NOMO-1 treated with DMSO at 0.1 percent for 48 hours (cell line): ENCODE data around the gene PHACTR4.
"Not testable (repeated sequence)": the region's sequence is repeated elsewhere in the genome, so short reads cannot be mapped to it uniquely, and the experiment has no call there.

Experiments
- DNase-seq: peaks from one replicate; lab custom pipeline; 2025; ENCODE audit not compliant: unreplicated experiment; lab: John Stamatoyannopoulos, UW

The PHACTR4 gene

GRCh38 chr1:28370239-28371009 lies 884 bp downstream of the PHACTR4 start:
- DNase-seq: peak; percentile 37

DNA sequence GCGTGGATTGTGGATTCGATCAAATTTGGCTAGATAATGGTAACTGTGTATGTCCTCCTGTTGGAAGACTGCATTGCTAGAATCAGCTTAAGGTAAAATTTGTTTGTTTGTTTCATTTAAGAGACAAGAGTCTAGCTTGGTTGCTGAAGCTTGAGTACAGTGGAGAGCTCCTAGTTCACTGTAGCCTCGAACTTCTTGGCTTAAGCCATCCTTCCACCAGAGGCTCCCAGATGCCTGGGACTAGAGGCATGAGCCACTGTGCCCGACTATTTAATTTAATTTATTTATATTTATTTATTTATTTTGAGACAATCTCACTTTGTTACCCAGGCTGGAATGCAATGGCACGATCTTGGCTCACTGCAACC lies 1.5 kb downstream of the PHACTR4 start:
- no peak for DNase-seq

DNA sequence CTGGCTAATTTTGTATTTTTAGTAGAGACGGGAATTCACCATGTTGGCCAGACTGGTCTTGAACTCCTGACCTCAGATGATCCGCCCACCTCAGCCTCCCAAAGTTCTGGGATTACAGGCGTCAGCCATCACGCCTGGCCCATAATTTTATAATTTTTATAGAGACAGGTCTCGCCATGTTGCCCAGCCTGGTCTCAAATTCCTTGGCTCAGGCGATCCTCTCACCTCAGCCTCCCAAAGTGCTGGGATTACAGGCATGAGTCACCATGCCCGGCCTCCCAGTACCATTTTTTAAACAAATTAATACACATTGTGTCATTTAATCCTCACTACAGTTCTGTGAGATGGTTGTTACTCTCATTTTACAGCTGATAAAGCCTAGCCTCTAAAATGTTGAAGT lies 3.9 kb downstream of the PHACTR4 start:
- DNase-seq: not testable (repeated sequence)

DNA sequence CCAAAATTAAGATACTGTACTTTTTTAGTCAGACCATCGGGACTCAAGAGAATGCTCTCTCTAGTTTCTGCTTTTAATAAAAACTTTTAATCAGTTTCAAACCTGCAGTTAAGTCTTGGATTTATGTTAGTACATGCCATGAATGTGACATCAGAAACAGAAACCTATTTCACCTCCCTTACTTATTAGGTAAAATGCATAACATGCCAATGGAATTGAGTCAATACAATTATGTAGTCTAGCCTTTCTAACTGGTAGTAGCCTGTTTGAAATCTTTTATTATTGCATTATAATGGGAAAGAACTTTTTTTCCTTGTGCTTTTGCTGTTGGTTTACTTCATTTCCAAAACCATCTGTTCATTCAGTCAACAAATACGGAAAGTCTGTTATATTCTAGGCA lies 4.8 kb downstream of the PHACTR4 start:
- DNase-seq: no peak

GRCh38 chr1:28375598-28375997 lies 6.1 kb downstream of the PHACTR4 start:
- not testable (repeated sequence) for DNase-seq

GRCh38 chr1:28376195-28376594 lies 6.7 kb downstream of the PHACTR4 start:
- not testable (repeated sequence) for DNase-seq

GRCh38 chr1:28378906-28379305 lies 9.4 kb downstream of the PHACTR4 start:
- no peak for DNase-seq

DNA sequence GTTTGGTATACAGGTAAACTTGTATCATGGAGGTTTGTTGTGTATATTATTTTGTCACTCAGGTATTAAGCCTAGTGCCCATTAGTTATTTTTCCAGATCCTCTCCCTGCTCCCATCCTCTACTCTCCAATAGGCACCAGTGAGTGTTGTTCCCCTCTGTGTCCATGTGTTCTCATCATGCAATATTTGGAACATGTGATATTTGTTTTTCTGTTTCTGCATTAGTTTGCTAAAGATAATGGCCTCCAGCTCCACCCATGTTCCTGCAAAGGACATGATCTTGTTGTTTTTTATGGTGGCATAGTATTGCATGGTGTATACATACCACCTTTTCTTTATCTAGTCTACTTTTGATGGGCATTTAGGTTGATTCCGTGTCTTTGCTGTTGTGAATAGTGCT lies 10.9 kb downstream of the PHACTR4 start:
- no peak for DNase-seq

DNA sequence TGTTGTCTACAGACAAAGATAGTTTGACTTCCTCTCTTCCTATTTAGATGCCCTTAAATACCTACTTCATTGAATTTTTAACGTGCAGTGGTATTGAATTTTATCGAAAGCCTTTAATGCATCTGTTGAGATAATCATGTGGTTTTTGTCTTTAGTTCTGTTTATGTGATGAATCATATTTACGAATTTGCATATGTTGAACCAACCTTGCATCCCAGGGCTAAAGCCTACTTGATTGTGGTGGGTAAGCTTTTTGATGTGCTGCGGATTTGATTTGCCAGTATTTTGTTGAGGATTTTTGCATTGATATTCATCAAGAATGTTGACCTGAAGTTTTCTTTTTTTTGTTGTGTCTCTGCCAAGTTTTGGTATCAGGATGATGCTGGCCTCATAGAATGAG lies 14.2 kb downstream of the PHACTR4 start:
- not testable (repeated sequence) for DNase-seq

- peak; percentile 82 for DNase-seq
Observed at GRCh38 chr1:28392027-28392652, 22.6 kb downstream of the PHACTR4 start.

- no peak for DNase-seq
Observed at GRCh38 chr1:28394136-28394535, 24.6 kb downstream of the PHACTR4 start.

DNA sequence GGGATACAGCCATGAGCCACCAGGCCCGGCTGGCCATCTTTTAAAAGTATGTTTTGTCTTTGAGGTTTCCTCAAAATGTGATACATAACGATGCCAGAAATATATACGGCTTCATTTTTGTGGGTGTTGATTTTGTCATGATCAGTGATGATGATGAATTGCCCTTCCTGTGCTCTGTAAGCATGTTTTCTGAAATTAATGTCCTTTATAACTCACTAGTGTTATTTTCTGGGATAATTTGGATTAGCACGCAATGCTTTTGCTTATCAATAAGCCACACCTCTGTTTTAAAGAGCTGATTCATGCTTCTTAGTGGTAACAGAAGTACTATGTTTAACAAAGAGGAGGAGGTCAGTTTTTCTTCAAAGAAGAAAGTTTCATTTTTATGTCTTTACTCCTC lies 25.6 kb downstream of the PHACTR4 start:
- DNase-seq: no peak

GRCh38 chr1:28401760-28402159 lies 32.2 kb downstream of the PHACTR4 start:
- no peak for DNase-seq

DNA sequence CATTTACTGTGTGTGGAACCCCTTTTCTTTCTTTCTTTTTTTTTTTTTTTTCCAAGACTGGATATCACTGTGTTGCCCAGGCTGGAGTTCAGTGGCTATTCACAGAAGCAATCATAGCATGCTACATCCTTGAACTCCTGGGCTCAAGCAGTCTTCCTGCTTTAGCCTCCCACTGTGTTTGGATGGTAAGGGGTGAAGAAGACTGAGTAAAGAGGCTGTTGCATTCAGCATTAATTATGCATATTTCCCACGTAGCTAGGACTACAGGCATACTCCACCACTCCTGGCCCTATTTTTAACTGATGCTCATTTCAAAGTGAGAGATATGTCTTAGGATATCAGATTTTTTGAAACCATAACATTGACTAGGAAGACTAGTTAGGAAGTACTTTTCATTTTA lies 39.5 kb downstream of the PHACTR4 start:
- no peak for DNase-seq

- DNase-seq: no peak
Observed at GRCh38 chr1:28411656-28412055, 42.1 kb downstream of the PHACTR4 start.

DNA sequence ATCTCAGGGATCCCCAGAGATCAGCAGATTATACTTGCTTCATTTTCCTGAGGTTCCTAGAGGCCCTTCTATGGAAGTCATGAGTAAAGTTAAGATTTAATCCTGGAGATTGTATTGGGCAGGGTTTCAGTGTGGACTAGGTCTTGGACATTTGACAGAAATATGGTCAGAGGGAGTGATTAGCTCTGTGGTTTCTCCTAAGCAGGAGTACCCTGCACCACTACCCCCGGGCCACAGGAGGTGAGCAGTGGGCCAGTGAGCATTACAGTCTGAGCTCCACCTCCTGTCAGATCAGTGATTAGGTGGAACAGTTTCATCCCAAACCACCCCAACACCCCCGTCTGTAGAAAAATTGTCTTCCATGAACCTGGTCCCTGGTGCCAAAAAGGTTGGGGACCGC lies 43.2 kb downstream of the PHACTR4 start:
- DNase-seq: no peak

GRCh38 chr1:28416509-28417194 lies 47.1 kb downstream of the PHACTR4 start:
- DNase-seq: no peak

DNA sequence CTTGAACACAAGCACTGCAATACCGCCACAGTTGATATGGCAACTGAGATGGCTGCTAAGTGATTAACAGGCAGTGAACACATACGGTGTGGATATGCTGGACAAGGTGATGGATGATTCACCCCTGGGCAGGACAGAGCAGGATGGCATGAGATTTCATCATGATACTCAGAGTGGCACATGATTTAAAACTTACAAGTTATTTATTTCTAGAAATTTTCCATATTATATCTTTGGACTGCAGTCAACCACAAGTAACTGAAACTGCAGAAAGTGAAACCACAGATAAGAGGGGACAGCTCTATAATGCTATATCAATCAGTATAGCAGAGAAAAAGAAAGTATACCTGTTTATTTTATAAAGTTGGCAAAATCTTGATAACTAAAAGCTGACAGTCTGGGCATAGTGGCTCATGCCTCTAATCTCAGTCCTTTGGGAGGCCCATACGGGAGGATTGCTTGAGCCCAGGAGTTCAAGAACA lies 47.9 kb downstream of the PHACTR4 start:
- DNase-seq: peak; percentile 63

DNA sequence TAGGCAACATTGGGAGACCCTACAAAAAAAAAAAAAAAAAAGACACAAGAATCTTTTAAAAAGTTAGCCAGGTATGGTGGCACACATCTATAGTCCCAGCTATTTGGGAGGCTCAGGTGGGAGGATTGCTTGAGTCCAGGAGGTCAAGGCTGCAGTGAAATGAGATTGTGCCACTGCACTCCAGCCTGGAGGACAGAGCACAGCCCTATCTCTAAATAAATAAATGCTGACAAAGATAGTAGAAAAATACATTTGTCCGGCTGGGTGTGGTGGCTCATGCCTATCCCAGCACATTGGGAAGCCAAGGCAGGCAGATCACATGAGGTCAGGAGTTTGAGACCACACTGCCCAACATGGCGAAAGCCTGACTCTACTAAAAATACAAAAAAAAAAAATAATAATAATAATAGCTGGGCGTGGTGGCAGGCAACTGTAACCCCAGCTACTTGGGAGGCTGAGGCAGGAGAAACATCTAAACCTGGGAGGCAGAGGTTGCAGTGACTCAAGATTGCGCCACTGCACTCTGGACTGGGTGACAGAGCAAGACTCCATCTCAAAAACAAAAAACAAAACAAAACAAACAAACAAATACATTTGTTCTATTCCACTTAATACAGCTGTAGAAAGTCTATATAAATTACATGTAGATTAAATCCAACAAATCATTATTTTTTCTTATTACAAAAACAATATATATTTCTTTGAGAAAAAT lies 48.5 kb downstream of the PHACTR4 start:
- DNase-seq: no peak

GRCh38 chr1:28421744-28422143 lies 52.2 kb downstream of the PHACTR4 start:
- no peak for DNase-seq

DNA sequence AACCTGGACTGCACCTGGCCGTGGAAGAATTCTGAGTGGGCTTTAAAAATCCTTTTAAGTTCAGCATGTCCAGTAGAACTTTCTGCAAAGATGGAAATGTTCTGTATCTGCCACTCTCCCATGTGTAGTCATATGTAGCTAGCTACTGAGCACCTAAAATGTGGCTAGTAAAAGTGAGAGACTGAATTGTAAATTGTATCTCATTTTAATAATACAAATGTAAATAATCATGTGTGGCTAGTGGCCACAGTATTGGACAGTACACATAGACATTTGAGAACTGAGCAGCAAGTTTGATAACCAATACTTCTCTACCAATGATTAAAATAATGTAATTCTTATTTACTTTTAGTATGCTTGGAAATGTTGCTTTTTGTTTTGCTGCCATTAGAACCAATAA lies 57.3 kb downstream of the PHACTR4 start:
- no peak for DNase-seq
